Panc1 (cell line): Measurements from ENCODE around the gene HRNR.

Experiments
- TF ChIP-seq, protein P1 (sequence below): fragments of 450-650 bp; IDR thresholded peaks from 2 replicates; pipeline ENCODE4 v1.5.1; 2017; ENCODE audit warnings: mild to moderate bottlenecking
- TF ChIP-seq, protein P2 (sequence below), 2 experiments: IDR thresholded peaks; 2 replicates each; pipeline ENCODE4 v1.6.1; 2011 to 2012; ENCODE audit warnings: low read depth in 2 of 2, control low read depth in 1 of 2, low read length in 1 of 2, mild to moderate bottlenecking in 1 of 2, moderate library complexity in 1 of 2; ENCODE audit not compliant: insufficient read depth in 1 of 2

DNA sequence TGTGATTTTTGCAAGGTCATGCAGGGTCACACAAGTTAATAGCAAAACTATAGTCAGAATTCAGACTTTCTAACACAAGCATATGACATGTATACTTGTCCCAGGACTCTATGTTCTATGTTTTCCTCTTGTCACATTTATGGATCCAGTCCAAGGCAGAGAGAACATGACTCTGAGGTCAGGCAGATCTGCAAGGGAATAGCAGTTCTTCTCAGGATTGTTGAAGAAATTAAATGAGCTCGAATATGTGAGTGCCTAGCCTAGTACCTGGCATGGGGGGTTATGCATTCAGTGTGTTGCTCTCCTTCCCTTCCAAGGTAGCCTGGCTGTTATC is 55.5 kb downstream of the HRNR start:
- TF ChIP-seq, protein P1, sequence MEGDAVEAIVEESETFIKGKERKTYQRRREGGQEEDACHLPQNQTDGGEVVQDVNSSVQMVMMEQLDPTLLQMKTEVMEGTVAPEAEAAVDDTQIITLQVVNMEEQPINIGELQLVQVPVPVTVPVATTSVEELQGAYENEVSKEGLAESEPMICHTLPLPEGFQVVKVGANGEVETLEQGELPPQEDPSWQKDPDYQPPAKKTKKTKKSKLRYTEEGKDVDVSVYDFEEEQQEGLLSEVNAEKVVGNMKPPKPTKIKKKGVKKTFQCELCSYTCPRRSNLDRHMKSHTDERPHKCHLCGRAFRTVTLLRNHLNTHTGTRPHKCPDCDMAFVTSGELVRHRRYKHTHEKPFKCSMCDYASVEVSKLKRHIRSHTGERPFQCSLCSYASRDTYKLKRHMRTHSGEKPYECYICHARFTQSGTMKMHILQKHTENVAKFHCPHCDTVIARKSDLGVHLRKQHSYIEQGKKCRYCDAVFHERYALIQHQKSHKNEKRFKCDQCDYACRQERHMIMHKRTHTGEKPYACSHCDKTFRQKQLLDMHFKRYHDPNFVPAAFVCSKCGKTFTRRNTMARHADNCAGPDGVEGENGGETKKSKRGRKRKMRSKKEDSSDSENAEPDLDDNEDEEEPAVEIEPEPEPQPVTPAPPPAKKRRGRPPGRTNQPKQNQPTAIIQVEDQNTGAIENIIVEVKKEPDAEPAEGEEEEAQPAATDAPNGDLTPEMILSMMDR = no peak
- TF ChIP-seq, protein P2, sequence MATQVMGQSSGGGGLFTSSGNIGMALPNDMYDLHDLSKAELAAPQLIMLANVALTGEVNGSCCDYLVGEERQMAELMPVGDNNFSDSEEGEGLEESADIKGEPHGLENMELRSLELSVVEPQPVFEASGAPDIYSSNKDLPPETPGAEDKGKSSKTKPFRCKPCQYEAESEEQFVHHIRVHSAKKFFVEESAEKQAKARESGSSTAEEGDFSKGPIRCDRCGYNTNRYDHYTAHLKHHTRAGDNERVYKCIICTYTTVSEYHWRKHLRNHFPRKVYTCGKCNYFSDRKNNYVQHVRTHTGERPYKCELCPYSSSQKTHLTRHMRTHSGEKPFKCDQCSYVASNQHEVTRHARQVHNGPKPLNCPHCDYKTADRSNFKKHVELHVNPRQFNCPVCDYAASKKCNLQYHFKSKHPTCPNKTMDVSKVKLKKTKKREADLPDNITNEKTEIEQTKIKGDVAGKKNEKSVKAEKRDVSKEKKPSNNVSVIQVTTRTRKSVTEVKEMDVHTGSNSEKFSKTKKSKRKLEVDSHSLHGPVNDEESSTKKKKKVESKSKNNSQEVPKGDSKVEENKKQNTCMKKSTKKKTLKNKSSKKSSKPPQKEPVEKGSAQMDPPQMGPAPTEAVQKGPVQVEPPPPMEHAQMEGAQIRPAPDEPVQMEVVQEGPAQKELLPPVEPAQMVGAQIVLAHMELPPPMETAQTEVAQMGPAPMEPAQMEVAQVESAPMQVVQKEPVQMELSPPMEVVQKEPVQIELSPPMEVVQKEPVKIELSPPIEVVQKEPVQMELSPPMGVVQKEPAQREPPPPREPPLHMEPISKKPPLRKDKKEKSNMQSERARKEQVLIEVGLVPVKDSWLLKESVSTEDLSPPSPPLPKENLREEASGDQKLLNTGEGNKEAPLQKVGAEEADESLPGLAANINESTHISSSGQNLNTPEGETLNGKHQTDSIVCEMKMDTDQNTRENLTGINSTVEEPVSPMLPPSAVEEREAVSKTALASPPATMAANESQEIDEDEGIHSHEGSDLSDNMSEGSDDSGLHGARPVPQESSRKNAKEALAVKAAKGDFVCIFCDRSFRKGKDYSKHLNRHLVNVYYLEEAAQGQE (IDR thresholded peaks at IDR 0.05; ENCODE audit: insufficient read depth in 1 of 2, low read depth in 2 of 2, low read length in 1 of 2) = no peak
